PC-9 (cell line): Measurements from ENCODE around the gene ANO9. TPM values are rescaled to one million over a fixed set of nuclear protein-coding genes. Genes with fewer than 3 reads are reported as not detected.

Experiments
- Bru-seq: library from RNA; stranded (reverse); fragments of 400-500 nt; gene quantifications from one replicate; lab custom pipeline; 2021; lab: Mats Ljungman, UMichigan
- BruChase-seq, 2 experiments: library from RNA; stranded (reverse); fragments of 400-500 nt; gene quantifications; one replicate each; lab custom pipeline; 2021; lab: Mats Ljungman, UMichigan
- BruUV-seq: library from RNA; stranded (reverse); fragments of 400-500 nt; replicated peaks from 2 replicates; lab custom pipeline; 2021; lab: Mats Ljungman, UMichigan
- CTCF ChIA-PET: fragments of 300-600 bp; sonication (Branson Sonifier 250); formaldehyde crosslinking; loops from one replicate; lab custom pipeline; 2022; ENCODE audit warnings: antibody characterized with exemption; lab: Charles Lee
- POLR2A ChIA-PET: fragments of 300-600 bp; sonication (Branson Sonifier 250); formaldehyde crosslinking; loops from one replicate; lab custom pipeline; 2022; ENCODE audit warnings: antibody characterized with exemption; ENCODE audit not compliant: unreplicated experiment; lab: Charles Lee
- DNase-seq, 2 experiments: peaks; one replicate each; pipeline versions ENCODE4 v3.0.0 to v3.0.0-alpha.2; 2015 to 2022; ENCODE audit warnings: mixed read lengths in 1 of 2
- H2AFZ ChIP-seq: fragments of 200-600 bp; sonication (generic); 2 replicates; pipeline ENCODE4 v1.8.1; 2017; ENCODE audit warnings: antibody characterized with exemption
- H3F3A ChIP-seq: fragments of 200-600 bp; sonication (generic); 2 replicates; pipeline ENCODE4 v1.8.1; 2017; ENCODE audit warnings: antibody characterized with exemption, mild to moderate bottlenecking, low read depth; ENCODE audit not compliant: insufficient read depth
- H3K27ac ChIP-seq: fragments of 200-600 bp; sonication (generic); 2 replicates; pipeline ENCODE4 v1.6.1; 2016; ENCODE audit warnings: mixed run types
- H3K27me3 ChIP-seq: fragments of 200-600 bp; sonication (generic); 2 replicates; pipeline ENCODE4 v1.6.1; 2016; ENCODE audit warnings: low read depth, mixed run types; ENCODE audit not compliant: insufficient read depth
- H3K36me3 ChIP-seq: fragments of 200-600 bp; sonication (generic); 2 replicates; pipeline ENCODE4 v1.6.1; 2016; ENCODE audit warnings: low read depth, mixed run types
- H3K4me1 ChIP-seq: fragments of 200-600 bp; sonication (generic); replicated peaks from 2 replicates; pipeline ENCODE4 v1.6.1; 2016; ENCODE audit warnings: mixed run types; ENCODE audit not compliant: insufficient read depth
- H3K4me2 ChIP-seq: fragments of 200-600 bp; sonication (generic); 2 replicates; pipeline ENCODE4 v1.6.1; 2017; ENCODE audit warnings: mixed run types
- H3K4me3 ChIP-seq: fragments of 200-600 bp; sonication (generic); 2 replicates; pipeline ENCODE4 v1.6.1; 2016; ENCODE audit warnings: mixed run types
- H3K79me2 ChIP-seq: fragments of 200-600 bp; sonication (generic); 2 replicates; pipeline ENCODE4 v1.6.1; 2017; ENCODE audit warnings: low read depth, mixed run types
- H3K9me2 ChIP-seq: fragments of 200-600 bp; sonication (generic); 2 replicates; pipeline ENCODE4 v1.8.1; 2017; ENCODE audit warnings: mild to moderate bottlenecking; ENCODE audit not compliant: insufficient read depth
- H3K9me3 ChIP-seq: fragments of 200-600 bp; sonication (generic); 2 replicates; pipeline ENCODE4 v1.8.1; 2016; ENCODE audit warnings: low read depth; ENCODE audit not compliant: insufficient read depth
- H4K20me1 ChIP-seq: fragments of 200-600 bp; sonication (generic); 2 replicates; pipeline ENCODE4 v1.8.1; 2017; ENCODE audit not compliant: insufficient read depth
- CTCF ChIP-seq: fragments of 200-600 bp; sonication (generic); conservative IDR thresholded peaks from 2 replicates; pipeline ENCODE4 v1.6.1; 2017; ENCODE audit warnings: mixed run types, antibody characterized with exemption, mild to moderate bottlenecking, moderate library complexity
- EZH2 ChIP-seq: fragments of 200-600 bp; sonication (generic); IDR thresholded peaks from 2 replicates; pipeline ENCODE4 v1.8.0; 2017; ENCODE audit warnings: antibody characterized with exemption, low read depth
- intact Hi-C: fragments of 100-400 bp; cut with micrococcal nuclease; formaldehyde crosslinking; loops from one replicate; pipeline ENCODE4 v1.10.0; 2022; ENCODE audit not compliant: unreplicated experiment
- long read RNA-seq: library from polyadenylated mRNA; stranded (forward); transcript quantifications from one replicate; pipeline ENCODE4 v2.0.0, GENCODE V29; 2022
- total RNA-seq: library from RNA; stranded (reverse); gene quantifications from 2 replicates; pipeline ENCODE4 v1.2.3, GENCODE V29; 2021

Gene ANO9
- total RNA-seq (18.1 and 27.6 TPM in 2 replicates), Bru-seq, nascent RNA (percentile 34 among the genes with signal in this experiment), BruChase-seq, experiment 1, labeled RNA remaining after a 2-hour chase (percentile 48 among the genes with signal in this experiment), BruChase-seq, experiment 2, labeled RNA remaining after a 6-hour chase (percentile 52 among the genes with signal in this experiment)
- long read RNA-seq, partial matches to known transcripts, result 4 of 9 reads
- long read RNA-seq, other reads (novel, unspliced or antisense), result 4 of 9 reads

GRCh38 chr11:441418-442274, at the start of gene ANO9:
Gene ANO9, minus strand, starts transcription at chr11:442011. Its CDS starts 85 bp downstream, at chr11:441926.
- CTCF ChIA-PET, result no interaction called here
- H3K36me3 ChIP-seq, result no peaks in the 10 kb centered on the region
- BruUV-seq, result no TSS peak
- H3F3A ChIP-seq, result no peaks in the 10 kb centered on the region; the same call in 1 of the 2 replicates
- no peaks in the 10 kb centered on the region for H4K20me1 ChIP-seq
- H3K4me1 ChIP-seq, result no peaks in the 10 kb centered on the region
- H2AFZ ChIP-seq, result 0 out of 2 replicates have a peak within 1 kb of the TSS, but pooled peaks have one; percentile 64
- H3K27ac ChIP-seq, result no peak within 1 kb of the TSS
- H3K27me3 ChIP-seq, result no peaks in the 10 kb centered on the region
- DNase-seq, result peak; percentile 51 to 59
- no peaks in the 10 kb centered on the region for H3K9me3 ChIP-seq
- H3K79me2 ChIP-seq, result no peaks in the 10 kb centered on the region
- H3K4me3 ChIP-seq, result peak within 1 kb of the TSS; percentile 56; the same call in 1 of the 2 replicates
- TF ChIP-seq CTCF, result no peak
- TF ChIP-seq EZH2, result no peak
- intact Hi-C loops, result no loop called here
- H3K4me2 ChIP-seq, result peak within 1 kb of the TSS; percentile 73
- no peaks in the 10 kb centered on the region for H3K9me2 ChIP-seq
- POLR2A ChIA-PET, result interaction anchor here (0.6 to 0.7 kb wide), 2 partner anchors 71 to 174 kb away, joined by 3 to 4 read pairs; no protein-coding TSS in a partner anchor

GRCh38 chr11:491358-491757, 49.5 kb upstream of the ANO9 start:
- no peak overlapping the region for H3K4me2 ChIP-seq
- H3K36me3 ChIP-seq, result no peaks in the 10 kb centered on the region
- H4K20me1 ChIP-seq, result no peaks in the 10 kb centered on the region
- DNase-seq, result no peak
- POLR2A ChIA-PET, result no interaction called here
- H3K9me2 ChIP-seq, result no peaks in the 10 kb centered on the region
- H3K4me3 ChIP-seq, result no peak overlapping the region
- no TSS peak for BruUV-seq
- no peaks in the 10 kb centered on the region for H3K79me2 ChIP-seq
- no peaks in the 10 kb centered on the region for H3K4me1 ChIP-seq
- no peaks in the 10 kb centered on the region for H3K9me3 ChIP-seq
- no peaks in the 10 kb centered on the region; the same call in 1 of the 2 replicates for H3F3A ChIP-seq
- no peak for TF ChIP-seq EZH2
- TF ChIP-seq CTCF, result no peak
- no peaks in the 10 kb centered on the region for H3K27me3 ChIP-seq
- intact Hi-C loops, result no loop called here
- CTCF ChIA-PET, result no interaction called here
- H3K27ac ChIP-seq, result no peak overlapping the region
- H2AFZ ChIP-seq, result no peak overlapping the region

GRCh38 chr11:490930-491260, 49.1 kb upstream of the ANO9 start:
- Histone ChIP-seq H2AFZ (no peak overlapping the region), H3K36me3 (no peaks in the 10 kb centered on the region), H3K79me2 (no peaks in the 10 kb centered on the region), H3K4me3 (no peak overlapping the region), H3K4me1 (no peaks in the 10 kb centered on the region), H4K20me1 (no peaks in the 10 kb centered on the region), H3F3A (no peaks in the 10 kb centered on the region; the same call in 1 of the 2 replicates), H3K4me2 (no peak overlapping the region), H3K9me2 (no peaks in the 10 kb centered on the region), H3K27me3 (no peaks in the 10 kb centered on the region), H3K27ac (no peak overlapping the region), H3K9me3 (no peaks in the 10 kb centered on the region)
- ChIA-PET CTCF (no interaction called here), POLR2A (no interaction called here)
- TF ChIP-seq EZH2 (no peak), CTCF (no peak)
- intact Hi-C loops, result no loop called here
- BruUV-seq, result no TSS peak
- no peak for DNase-seq
